HG03342 (cell line): ENCODE data around the gene PPP1R15A.
"Not testable (repeated sequence)": the region's sequence is repeated elsewhere in the genome, so short reads cannot be mapped to it uniquely, and the experiment has no call there.

Experiments used
- ATAC-seq: cut with Tn5 transposase; IDR thresholded peaks from one replicate; pipeline ENCODE4 v1.9.1; 2021; ENCODE audit warnings: mild to moderate bottlenecking, moderate library complexity; ENCODE audit not compliant: unreplicated experiment

Gene PPP1R15A

DNA sequence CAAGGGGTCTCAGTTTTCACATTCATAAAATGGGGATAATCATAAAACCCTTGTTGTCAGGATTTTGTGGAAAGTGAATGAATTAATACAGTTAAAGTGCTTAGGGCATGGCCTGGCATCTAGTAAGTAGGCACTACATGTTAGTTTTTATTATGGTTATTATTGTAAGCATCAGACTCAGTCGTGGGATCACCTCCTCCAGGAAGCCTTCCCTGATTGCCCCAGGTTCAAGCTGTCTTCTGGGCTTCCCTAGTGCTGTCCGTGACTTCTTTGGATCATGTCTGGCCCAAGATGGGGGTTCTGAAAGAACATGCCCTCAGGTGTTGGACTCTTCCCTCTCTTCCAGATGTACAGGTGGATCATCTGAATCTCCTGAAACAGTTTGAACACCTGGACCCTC lies 38.6 kb downstream of the PPP1R15A start:
- ATAC-seq, result no peak

DNA sequence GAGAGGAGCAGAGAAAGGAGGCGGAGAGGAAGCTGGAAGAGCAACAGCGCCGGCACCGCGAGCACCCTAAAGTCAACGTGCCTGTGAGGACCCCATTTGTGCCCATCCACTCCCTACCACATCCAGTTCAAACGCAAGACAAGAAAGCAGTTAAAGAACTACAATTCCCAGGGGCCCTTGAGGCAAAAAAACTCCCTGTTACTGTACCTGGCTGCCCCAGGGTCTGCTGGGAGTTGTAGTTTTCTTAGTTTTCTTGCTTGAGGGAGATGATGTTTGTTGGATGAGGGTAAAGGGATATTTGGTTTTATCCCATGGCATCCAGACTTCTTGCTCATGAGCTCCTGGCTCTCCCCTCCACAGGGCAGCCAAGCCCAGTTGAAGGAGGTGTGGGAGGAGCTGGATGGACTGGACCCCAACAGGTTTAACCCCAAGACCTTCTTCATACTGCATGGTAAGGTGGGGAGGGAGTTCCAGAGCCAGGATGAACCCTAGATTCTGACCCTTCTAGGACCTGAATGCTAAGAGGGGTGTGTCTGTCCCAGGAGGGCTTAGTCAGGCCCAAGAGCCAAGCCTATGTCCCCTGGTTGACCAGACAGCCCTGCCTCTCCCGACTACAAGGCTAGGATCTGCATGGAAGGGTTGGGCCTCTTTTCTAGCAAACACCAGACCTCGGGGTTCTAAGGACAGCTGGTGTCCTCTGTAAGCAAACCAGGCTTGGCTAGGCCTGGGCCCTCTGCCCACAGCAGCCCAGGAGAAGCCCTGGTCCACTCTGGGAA lies 41.1 kb downstream of the PPP1R15A start:
- no peak for ATAC-seq

DNA sequence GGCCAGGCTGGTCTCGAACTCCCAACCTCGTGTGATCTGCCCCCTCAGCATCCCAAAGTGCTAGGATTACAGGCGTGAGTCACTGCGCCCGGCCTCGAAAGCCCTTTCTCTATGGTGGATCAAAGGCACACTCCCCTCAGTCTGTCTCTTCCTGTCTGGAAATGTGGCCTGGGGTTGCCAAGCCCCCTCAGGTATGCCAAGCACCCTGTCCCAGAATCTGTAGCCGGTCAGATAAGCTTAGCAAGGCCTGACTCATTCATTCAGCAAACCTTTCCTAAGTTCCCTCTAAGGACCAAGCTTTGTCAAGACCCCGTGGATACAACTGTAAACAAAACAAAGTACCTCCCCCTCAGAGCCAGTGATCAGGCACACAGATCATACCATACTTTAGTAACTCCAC lies 42.0 kb downstream of the PPP1R15A start:
- no peak for ATAC-seq

DNA sequence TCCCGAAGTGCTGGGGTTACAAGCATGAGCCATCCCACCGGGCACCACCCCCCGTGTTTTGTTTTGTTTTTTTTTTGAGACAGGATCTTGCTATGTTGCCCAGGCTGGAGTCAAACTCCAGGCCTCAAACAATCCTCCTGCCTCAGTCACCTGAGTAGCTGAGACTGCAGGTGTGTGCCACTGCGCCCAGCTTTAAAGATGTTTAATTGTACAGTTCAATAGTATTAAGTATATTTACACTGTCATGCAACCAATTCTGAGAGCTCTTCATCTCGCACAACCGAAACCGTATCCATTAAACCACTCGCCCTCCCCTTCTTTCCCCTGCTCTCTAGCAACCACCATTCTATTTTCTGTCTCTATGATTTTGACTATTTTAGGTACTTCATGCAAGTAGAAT lies 43.5 kb downstream of the PPP1R15A start:
- ATAC-seq, result no peak

DNA sequence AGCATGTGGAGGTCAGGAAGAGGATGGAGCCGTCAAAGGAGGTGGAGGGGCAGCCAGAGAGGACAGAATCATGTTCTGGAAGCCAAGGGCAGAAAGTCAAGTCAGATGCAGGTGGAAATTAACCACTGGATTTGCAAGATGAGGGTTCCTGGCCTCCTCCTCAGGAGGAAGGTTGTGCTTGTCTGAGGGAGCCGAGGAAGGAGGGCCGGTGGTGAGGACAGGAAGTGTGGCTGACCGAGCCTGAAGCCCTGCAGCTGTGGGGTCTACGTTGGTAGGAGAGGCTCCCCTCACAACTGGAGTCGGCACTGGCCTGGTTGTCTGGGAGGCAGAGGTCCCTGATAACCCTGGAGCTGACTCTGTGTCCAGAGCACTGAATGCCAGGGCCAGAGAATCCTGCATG lies 45.9 kb downstream of the PPP1R15A start:
- no peak for ATAC-seq

DNA sequence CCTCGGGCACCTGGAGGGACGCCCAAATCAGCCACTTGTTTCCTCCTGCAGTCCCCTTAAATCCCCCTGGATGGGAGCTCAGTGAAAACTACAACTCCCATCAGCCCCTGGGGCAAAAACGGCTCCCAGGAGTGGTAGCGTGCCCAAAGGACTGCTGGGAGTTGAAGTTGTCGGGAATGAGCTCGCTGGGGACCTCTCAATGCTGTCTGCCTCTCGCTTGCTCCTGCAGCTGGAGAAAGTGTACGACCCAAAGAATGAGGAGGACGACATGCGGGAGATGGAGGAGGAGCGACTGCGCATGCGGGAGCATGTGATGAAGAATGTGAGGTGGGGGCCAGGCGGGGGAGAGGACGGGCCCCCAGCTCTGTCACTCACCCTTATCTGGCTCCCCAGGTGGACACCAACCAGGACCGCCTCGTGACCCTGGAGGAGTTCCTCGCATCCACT lies 46.6 kb downstream of the PPP1R15A start:
- no peak for ATAC-seq

DNA sequence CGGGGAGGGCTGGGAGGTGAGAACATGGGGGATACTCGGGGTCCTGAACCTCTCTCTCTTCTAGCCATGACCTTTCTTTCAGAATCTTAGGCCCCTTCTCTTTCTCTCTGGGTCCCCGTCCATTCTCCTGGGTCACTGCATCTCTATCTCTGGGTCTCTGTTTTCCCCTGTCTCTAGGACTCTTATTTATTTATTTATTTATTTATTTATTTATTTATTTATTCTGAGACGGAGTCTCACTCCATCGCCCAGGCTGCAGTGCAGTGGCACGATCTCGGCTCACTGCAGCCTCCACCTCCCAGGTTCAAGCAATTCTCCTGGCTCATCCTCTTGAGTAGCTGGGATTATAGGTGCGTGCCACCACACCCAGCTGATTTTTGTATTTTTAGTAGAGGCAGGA lies 47.0 kb downstream of the PPP1R15A start:
- ATAC-seq, result not testable (repeated sequence)

DNA sequence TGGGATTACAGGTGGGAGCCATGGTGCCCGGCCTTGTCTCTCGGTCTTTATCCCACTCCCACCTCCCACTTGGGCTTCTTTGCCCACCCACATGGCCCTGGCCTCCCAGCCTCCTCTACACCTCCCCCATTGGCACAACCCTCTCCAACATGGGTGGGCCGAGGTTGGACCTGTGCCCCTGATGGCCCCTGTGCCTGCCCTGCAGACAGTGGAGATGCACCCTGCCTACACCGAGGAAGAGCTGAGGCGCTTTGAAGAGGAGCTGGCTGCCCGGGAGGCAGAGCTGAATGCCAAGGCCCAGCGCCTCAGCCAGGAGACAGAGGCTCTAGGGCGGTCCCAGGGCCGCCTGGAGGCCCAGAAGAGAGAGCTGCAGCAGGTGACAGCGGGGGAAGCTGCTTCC lies 48.7 kb downstream of the PPP1R15A start:
- ATAC-seq, result no peak

DNA sequence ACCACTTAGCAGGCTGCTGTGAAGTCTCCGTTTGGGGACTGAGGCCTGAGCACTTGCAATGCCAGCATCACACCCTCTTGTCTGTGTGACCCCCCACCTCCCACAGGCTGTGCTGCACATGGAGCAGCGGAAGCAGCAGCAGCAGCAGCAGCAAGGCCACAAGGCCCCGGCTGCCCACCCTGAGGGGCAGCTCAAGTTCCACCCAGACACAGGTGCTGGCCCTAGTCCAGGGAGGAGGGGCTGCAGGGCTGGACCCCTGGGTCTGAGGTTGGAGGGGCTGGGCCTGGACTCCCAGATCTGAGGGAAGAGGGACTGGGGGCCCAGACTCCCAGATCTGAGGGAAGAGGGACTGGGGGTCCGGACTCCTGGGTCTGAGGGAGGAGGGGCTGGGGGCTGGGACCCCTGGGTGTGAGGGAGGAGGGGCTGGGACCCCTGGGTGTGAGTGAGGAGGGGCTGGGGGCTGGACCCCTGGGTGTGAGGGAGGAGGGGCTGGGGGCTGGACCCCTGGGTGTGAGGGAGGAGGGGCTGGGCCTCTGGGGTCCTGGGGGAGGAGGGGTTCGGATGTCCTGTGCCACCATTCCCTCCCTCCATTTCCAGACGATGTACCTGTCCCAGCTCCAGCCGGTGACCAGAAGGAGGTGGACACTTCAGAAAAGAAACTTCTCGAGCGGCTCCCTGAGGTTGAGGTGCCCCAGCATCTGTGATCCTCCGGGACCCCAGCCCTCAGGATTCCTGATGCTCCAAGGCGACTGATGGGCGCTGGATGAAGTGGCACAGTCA lies 49.7 kb downstream of the PPP1R15A start:
- ATAC-seq, result no peak

DNA sequence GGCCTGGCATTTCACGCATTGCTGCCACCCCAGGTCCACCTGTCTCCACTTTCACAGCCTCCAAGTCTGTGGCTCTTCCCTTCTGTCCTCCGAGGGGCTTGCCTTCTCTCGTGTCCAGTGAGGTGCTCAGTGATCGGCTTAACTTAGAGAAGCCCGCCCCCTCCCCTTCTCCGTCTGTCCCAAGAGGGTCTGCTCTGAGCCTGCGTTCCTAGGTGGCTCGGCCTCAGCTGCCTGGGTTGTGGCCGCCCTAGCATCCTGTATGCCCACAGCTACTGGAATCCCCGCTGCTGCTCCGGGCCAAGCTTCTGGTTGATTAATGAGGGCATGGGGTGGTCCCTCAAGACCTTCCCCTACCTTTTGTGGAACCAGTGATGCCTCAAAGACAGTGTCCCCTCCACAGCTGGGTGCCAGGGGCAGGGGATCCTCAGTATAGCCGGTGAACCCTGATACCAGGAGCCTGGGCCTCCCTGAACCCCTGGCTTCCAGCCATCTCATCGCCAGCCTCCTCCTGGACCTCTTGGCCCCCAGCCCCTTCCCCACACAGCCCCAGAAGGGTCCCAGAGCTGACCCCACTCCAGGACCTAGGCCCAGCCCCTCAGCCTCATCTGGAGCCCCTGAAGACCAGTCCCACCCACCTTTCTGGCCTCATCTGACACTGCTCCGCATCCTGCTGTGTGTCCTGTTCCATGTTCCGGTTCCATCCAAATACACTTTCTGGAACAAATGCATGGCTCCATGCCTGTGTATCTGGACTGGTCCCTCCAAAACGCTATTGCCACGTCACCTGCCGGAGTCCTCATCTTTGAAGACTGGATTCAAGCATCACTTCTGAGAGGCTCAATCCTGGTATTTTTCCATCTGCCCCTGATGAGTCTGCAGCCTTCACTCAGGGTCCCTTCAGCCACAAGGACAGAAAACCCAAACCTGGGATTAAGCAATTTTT lies 50.6 kb downstream of the PPP1R15A start:
- ATAC-seq, result no peak

DNA sequence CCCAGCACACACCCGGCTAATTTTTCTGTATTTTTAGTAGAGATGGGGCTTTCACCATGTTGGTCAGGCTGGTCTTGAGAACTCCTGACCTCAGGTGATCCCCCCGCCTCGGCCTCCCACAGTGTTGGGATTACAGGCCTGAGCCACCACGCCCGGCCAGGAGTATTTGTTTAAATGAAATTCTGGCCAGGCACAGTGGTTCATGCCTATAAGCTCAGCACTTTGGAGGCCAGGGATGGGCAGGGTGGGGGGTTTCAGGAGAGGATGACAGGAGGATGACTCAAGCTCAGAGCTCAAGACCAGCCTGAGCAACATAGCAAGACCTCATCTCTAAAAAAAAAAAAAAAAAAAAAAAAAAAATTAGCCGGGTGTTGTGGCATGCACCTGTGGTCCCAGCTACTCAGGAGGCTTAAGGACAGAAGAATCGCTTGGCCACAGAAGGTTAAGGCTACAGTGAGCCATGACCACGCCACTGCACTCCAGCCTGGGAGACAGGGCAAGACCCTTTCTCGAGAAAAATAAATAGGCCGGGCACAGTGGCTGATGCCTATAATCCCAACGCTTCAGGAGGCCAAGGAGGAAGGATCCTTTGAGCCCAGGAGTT lies 53.1 kb downstream of the PPP1R15A start:
- ATAC-seq, result no peak
